NCI-H128 (cell line): ENCODE results near the gene RPS6KA2.

ENCODE experiments used
- DNase-seq: peaks from one replicate; lab custom pipeline; 2025; ENCODE audit not compliant: unreplicated experiment; lab: John Stamatoyannopoulos, UW

The RPS6KA2 gene

DNA sequence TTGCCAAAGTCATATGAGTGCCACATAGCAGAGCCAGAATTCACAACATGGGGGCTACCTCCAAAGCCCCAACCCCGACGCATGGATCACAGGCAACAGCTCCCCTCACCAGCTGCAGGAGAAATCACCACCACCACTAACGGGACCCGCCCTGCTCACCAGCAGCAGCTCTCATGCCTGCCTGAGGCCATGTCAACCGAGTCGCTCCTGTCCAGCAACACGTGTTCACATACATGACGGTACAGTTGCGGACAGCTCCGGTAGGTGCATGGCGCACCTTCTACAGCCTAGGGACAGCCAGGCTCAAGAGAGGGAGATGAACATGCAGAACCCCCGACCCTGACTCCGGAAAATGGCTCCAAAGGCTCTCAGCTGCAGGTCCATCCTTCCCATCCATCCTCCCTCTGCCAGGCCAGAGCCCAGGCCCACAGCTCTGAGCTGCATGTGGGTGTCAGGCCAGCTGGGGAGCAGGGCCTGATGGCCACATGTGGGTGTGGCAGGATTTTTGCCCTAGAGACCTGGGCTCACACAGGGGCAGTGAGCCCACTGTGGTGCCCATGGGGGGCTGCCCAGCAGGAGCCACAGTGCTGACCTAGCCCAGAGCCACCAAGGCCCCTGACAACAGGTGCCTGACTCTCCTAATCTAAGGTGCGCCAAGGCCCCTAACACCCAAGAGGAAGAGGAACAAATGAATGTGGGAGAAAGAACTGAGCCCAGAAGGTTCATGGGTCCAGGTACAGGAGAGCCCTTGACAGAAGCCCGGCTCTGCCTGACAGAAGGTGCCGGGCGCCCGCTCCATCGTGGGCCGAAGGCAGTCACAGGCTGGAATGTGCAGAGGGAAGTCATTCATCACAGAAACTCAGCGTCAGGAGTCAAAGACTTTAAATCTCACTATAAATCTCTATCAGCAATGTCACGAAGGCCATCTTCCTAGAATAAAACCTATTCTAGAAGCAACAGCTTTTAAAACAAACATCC, 10.5 kb downstream of the RPS6KA2 start:
- DNase-seq: no peak

DNA sequence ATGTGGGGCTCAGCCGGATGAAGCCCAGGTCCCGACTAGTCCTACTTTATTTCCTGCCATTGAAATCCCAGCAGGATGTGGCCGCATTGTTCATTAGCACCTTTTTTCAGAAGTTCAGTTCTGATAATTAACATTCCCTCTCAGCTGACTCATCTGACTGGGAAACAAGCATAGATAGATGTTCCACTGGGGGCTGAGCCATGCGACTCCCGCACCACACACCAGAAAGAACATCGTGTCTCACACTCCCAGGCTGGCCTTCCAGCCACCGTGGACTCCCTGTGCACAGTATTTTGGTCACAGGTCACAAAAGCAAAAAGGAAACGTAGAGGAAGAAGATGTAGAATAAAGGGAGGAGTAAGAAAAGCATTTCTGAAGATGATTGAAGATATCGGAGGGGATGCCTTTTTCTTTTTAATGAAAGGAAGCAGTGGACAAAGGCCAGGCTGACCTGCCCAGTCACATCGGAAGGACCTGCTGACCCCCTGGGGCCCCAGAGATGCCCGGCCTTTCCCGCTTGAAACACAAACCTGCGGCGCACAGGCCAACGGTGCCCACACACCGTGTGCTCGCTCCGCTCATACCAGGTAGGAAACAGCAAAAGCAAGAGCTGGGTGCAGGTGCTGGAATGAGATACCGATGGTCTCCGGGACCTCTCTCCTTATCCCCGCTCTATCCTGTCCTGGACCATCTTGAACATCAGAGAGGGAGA, 11.8 kb downstream of the RPS6KA2 start:
- no peak for DNase-seq

DNA sequence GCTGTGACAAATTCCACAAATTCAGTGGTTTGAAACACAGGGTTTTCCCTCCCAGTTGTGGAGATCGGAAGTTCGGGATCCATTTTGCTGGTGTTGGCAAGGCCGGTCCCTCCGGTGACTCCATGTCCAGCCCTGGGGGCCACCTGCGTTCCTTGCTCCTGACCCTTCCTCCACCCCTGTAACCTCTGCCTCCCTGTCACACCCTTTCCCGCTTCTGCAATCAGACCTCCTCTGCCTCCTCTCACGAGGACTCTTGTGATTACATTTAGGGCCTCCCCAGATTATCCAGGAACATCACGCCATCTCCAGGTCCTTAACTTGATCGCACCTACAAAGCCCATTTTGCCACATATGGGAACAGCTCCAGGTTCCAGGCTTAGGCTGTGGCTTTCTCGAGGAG, 12.5 kb downstream of the RPS6KA2 start:
- no peak for DNase-seq

DNA sequence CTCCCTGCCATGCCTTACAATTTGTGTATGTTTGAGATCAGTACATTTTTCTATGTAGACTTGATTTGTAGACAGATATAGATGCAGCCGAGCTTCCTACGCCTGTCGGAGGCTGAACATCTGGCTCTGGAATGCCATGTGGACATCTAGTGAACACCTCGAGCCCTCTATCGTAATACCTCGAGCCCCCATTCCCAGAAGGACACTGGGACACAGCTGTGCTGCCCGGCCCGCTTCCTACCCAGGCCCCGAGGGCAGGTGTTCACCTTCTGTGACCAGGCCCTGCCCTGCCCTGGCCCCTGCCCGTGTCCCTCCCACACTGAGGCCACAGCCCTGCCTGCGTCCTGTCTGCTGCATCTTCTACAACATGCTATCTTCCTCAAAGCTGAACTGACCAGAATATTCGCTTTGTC, 12.9 kb downstream of the RPS6KA2 start:
- no peak for DNase-seq

DNA sequence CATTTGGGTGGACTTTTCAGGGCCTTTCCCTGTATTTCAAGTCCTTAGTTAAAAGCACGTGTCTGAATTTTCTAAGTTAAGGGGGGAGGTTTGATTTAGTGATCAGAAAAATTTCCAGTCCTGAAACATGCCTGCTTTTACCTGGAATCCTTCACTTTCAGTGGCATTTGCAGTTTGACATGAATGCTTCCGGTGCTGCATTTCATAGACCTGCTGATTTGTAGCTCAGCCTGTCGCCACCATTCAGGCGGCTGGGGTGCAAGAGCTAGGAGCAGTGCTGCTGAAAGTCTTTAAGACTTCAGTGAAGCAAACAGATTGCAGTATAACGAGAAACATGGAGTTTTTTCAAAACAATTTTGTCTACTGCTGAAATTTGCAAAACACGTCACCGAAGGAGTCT, 14.0 kb downstream of the RPS6KA2 start:
- DNase-seq: no peak

DNA sequence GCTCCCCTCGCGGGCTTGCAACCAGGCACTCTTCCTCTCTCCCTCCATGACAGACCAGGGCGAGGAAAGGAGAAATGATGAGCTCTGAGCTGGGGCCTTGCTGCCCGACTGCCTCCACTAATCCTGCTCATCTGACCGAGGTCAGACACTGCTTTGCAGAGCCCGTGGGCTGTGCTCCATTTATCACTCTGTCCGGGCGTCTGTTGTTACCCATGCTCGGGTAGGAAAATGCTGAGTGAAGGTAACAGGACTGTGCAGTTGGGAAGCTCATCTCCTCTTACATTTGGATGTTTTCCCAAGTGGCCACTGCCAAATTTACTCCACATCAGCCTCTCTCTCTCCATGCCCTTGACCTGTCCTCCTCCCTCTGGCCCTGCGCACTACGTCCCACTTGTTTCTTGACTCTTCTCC, 14.6 kb downstream of the RPS6KA2 start:
- DNase-seq: no peak

DNA sequence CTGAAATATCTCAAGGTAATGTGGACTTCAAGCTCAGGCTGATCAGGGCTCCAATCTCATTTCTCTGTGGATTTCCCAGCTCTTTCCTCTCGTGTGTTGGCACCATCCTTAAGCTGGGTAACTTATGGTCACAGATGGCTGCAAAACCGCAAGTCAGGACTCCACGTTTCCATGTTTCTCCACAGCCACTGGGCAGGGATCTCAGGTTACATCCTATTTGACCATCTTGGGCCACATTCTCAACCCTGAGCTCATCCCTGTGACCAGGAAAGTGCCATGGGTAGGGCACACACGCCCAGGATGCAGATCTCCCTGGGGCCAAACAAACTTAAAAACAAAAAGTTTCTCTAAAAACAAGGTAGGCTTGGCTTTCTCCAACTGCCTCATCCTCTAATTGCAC, 15.4 kb downstream of the RPS6KA2 start:
- no peak for DNase-seq

DNA sequence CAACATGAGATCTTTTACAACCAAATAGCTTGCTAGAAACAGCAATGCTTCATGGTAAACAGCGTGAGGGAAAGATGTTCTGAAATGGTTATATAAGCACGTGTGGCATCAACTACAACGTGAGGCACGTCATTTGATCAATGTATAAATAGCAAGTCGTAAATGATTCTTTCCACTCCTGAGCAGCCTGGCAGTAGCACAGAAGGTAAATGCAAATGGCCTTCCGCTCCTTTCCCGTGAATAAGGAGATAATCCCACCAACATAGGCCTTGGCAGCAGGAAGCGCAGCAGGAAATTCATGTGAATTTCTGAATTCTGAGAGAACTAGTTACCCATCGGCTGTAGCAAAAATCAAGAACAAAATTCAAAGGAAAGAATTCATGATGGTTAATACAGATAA, 17.0 kb downstream of the RPS6KA2 start:
- DNase-seq: no peak

DNA sequence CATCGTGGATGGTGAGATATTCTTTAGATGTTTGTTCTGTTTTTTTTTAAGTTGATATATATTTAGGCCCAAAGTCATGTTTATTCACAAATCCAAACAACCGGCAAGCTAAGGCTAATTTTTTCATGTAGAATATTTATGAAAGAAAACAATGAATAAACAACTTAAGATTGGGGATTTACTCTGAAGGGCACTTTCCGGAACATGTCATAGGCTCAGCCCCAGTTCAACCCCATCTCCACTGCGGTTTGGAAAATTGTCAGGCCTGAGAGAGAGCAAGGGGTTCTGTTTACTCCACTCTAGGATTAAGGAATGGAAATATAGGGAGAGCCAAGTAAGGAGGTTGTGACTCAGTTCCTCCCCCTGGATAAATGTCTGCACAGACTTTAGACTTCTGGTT, 18.3 kb downstream of the RPS6KA2 start:
- no peak for DNase-seq

DNA sequence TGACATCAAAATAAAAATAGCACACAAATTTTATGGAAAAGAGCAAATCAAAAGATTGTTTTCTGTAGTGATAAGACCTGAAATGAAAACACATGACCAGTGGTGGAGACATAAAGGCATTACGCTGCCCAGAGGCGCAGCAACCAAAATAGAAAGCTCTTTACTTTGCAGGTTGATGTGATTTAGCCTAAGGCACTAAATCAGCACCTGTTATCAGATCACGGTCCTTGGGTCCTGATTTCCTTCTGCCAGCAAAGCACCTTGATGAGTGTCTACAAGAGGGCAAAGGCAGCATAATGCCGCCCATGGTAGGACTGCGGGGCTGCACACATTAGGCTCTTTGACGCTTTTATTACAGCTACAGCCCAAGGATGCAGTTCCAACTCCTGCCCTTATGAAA, 21.3 kb downstream of the RPS6KA2 start:
- no peak for DNase-seq

DNA sequence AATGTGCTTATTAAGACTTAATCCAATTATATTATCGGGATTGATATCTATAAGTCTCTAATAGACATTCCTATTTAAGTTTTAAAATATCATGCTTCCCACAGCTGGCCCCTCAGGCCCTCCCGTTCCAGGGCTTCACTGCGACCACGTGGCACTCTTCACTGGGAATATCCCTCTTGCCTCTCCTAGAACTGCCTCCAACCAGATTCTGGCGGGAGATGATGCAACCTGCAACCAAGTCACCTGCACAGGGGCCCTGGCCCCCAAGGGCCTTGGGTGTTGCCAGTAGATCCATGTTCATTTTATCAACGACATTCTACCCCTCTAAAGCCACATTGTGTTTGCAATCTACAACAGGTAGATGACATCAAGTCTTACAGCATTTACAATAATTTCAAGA, 22.1 kb downstream of the RPS6KA2 start:
- no peak for DNase-seq

DNA sequence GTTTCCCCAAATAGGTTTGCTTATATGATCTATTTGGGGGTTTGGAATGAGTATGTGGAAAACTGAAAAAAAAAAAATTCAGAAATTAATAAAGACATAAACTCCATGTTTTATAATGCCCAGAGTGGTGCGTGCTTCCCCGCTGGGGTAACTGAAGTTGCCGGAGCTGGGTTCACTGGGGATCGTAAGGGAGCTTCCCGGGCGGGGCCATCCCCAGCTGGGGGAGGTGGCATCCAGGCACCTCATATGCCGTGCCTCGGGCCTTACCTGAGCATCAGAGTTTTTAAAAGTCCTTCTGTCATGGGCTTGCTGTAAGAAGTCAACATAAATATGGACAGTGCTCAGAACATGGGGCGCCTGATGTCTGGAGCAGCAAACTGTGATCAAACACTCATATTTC, 22.7 kb downstream of the RPS6KA2 start:
- DNase-seq: no peak

DNA sequence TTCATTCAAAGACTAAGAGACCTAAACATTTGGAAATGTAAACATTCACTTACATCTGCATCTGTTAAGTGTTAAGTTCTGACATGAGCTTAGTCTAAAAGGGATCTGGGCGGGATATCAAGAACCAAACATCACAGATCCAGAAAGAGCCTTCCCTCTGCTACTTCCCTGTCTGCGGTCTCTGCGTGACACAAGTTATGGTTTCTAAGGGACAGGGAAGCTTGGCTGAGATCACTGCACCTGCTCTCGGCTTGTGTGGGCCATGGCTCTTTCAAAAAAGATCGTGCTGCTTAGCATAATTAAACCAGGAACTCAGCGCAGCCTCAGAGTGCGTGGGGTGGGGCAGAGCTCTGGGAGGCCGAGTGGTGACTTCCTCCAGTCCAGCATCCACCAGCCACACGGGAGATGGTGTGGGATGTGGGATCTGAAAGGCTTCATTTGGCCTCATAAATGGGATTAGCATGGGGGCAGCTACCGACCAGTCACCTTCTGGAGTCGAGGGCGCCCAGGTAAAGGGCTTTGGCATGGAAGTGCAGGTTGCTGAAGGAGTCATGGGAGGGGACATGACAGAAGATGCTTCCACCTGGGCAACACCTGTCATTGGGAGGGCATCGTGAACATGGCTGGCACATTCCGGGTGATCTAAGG, 23.9 kb downstream of the RPS6KA2 start:
- no peak for DNase-seq

DNA sequence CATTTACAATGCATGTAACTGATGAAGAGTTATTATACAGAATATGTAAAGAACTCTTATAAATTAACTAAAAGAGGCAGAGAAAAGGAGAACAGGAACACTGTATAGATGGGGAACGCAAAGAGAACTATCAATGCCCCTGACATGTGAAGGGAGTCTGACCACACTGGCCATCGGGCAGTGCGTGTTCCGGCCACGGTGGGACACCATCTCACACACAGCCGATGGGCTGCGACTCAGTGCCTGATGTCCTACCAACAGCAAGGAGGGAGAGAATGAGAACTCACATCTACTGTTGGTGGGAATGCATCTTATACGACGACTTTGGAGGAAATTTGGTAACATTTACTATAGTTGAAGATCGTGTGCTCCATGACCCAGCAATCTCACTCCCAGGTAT, 25.1 kb downstream of the RPS6KA2 start:
- DNase-seq: no peak

DNA sequence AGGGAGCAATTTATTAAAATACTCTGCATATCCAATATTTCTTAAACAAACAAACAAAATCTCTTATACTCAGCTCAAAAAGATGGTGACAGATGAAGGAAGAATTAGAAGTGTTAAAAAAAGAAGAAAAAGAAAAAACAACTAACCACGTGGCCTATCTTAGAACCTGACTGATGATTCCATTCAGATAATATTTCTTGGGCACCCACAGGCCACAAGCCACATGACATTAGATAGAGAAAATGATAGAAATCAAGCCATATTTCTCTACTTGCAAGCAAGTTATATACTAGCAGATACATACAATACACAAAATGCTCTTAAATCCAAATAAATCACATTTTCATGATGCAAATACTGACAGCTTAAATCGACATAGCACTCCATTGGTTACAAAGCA, 26.1 kb downstream of the RPS6KA2 start:
- no peak for DNase-seq

DNA sequence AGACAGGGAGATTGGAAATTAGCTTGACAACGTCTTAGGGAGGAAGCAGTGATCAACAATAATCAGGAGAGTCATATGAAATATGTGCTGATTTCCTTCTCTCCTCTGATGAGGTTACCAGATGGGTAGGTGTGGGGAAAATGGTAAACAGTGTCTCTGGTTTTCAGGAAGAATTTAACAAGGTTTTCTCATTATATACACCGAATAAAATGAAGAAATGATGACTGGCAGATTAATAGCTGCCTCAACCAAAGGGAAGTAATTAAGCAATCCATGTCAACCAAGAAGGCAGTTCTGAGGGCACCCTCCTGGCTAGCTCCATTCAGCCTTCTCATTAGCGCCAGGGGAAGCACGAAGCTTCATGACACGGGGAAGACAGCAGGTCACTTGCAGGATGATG, 27.8 kb downstream of the RPS6KA2 start:
- DNase-seq: no peak

DNA sequence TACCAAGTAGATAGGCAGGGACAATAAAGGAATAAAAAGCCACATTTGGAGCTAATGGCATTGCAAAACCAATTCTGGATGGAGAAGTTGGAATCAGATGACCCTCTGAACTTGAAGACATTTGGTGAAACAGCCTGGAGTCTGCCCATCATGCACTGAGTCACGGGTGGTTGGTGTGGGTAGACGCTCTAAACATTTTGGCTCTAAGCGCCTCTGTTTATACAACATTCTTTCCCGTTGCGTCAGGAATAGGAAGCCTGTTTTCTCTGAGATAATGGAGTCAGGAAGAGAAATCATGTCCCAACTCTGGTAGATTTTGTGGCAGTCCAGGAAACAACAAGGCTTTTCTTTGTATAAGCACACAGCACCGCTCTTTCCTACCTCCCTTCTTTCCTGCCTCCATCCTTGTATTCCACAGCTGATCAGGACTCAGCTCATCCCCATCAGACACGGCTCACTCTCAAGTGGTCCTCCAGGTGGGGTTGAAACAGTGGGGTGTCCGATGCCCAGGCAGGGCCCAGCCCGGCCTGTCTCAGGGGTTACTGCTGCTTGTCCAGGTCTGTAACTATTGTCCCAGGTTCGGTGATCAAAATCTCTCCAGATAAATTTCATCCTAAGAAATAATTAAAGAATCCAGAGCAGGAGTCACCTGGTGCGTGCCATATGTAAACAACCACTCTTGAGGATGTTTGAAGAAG, 28.5 kb downstream of the RPS6KA2 start:
- DNase-seq: no peak

DNA sequence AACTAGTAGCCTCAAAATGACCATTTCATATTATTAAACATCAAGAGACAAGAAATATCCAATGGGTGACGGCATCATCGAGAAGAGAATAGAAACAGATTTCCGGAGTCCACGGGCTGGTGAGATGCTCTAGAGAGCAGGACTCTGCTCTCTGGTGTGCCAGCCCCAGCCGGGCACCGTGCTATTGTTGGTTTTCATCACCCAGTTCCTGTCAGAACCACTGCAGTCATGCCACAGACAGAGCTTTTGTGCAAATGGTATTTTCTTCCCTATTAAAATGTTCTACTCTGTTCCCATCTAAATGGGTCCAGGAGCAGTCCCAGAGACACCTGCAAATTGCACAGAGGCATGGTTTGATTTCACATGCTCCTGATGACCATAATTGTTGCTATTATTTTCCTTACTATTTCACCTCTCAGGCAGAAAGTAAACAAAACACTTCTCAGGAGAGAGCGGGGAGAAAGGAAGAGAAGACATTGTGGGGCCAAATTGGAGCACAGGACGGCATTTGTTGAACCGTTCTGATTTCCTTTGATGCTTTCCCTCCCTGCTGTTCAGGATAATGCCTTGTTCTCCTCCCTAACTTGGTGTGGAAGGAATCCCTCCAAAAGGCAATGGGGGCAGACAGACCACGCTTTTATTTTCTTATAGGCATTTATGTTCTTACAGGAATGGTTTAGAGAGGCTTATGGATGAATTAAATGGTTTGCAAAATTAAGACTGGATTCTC, 29.2 kb downstream of the RPS6KA2 start:
- no peak for DNase-seq

DNA sequence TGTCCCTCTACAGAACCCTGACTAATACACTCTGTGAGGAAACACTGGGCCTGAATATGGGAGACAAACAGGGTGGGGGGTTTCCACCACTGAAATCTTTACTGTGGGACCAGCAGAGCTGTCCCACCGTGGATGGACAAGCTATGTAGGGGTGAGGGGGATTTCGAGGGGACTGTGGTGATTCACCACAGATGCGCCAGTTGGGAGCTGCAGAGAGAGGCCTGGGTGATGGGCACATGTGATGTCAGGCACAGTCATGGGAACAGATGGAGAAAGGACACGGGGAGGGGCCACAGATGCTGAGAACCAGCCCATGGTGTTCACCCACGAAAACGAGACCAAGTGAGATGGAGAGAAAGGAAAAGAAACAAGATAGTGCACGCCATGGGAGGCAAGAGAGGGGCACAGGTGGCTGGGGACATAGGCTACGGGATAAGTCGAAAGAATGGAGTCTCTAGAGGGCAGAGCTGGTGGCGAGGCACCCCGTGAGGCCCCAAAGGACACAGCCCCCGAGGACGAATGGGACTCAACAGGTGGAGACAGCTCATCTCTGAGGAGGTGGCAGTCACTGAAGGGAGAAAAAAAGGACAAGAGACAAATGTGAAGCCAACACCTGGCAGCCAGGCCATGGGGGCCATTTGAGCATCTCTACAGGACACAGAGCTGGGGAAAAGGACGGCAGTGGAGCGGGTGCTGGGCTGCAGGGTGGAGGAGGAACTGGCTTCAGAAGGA, 30.1 kb downstream of the RPS6KA2 start:
- no peak for DNase-seq

DNA sequence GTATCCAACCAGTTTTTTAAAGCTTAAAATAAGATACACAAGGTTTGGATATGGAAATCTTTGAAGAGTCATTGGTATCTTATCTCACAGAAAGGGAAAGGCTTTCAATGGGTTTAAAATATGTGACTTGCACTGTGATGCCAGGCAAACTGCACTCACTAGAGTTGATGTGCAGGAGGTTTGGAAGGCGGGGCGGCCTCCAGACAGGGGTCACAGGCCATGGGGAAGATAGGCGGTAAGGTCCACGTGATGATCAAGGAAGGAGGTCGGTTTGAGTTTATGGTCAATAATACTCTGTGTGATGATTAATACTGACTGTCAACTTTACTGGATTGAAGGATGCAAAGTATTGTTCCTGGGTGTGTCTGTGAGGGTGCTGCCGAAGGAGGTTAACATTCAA, 31.1 kb downstream of the RPS6KA2 start:
- no peak for DNase-seq
